LNCaP clone FGC (cell line): ENCODE data around the gene OR1E1.
"Not testable (repeated sequence)": the region's sequence is repeated elsewhere in the genome, so short reads cannot be mapped to it uniquely, and the experiment has no call there.

Source experiments
- DNase-seq: peaks from one replicate; pipeline ENCODE4 v3.0.0-alpha.2; 2011; ENCODE audit warnings: low read depth
- H3K4me3 ChIP-seq: 2 replicates; pipeline ENCODE4 v1.5.1; 2011; ENCODE audit warnings: mild to moderate bottlenecking, low read depth, low read length, control low read depth
- CTCF ChIP-seq: IDR thresholded peaks from 2 replicates; pipeline ENCODE4 v1.5.1; 2012; ENCODE audit warnings: mild to moderate bottlenecking; ENCODE audit not compliant: control insufficient read depth, insufficient read depth; ENCODE audit errors: extremely low read depth

Gene OR1E1

GRCh38 chr17:3415610-3416009 lies 17.4 kb upstream of the OR1E1 start:
- no peak overlapping the region for H3K4me3 ChIP-seq
- TF ChIP-seq CTCF = no peak
- no peak for DNase-seq

- DNase-seq, H3K4me3 ChIP-seq: not testable (repeated sequence)
Measured at GRCh38 chr17:3412216-3412615, 14.0 kb upstream of the OR1E1 start.

GRCh38 chr17:3411070-3411469 lies 12.9 kb upstream of the OR1E1 start, which contains the start of gene OR3A3:
Gene OR3A3 (plus strand): TSS chr17:3411370.
- H3K4me3 ChIP-seq = no peak within 1 kb of the TSS
- TF ChIP-seq CTCF = no peak
- DNase-seq = no peak

- not testable (repeated sequence) for H3K4me3 ChIP-seq, DNase-seq
Measured at GRCh38 chr17:3403856-3404255, 5.6 kb upstream of the OR1E1 start.

DNA sequence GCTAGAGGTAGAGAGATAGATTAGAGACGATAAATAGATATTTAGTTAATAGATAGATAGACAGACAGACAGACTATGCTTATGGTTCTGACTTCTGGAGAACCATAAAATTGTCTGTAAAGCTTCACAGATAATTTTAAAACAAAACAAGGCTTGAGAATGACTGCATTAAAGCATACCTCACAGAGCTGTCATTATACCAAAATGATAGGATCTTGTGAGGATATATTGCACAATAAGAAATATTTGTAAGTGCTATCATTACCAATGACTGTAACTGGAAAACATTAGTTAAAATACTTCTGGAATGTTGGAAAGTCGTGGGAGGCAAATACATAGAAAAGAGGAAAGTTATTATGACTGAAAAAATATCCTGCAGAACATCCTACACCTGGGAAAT lies 3.6 kb upstream of the OR1E1 start:
- TF ChIP-seq CTCF = no peak
- H3K4me3 ChIP-seq = no peak overlapping the region
- no peak for DNase-seq

- H3K4me3 ChIP-seq = no peak overlapping the region
- no peak for DNase-seq
- TF ChIP-seq CTCF = no peak
Measured at GRCh38 chr17:3400055-3400454, 1.8 kb upstream of the OR1E1 start.

GRCh38 chr17:3397801-3398200 lies 409 bp downstream of the OR1E1 start:
- not testable (repeated sequence) for DNase-seq

DNA sequence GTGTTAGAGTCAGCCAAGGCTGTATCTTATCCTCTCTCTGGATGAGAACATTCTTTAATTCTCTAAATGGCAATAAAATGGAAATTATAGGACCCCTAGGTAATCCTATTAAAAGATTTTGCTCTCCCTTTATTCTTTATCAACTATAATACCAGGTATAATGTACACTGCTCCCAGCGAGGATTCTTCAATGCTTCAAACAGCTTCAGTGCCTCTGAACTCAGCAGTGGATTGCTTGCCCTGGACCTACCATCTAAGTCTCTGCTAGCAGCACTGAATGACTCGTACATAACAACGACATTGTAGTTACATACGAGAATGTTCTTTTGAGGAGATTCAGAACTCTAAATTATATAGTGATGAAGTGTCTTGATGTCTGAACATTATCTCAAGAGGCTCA lies 8.4 kb downstream of the OR1E1 start:
- TF ChIP-seq CTCF = no peak
- no peak for DNase-seq
- H3K4me3 ChIP-seq = no peak overlapping the region

More at GRCh38 chr17:3397801-3398200, 409 bp downstream of the OR1E1 start:
- H3K4me3 ChIP-seq = not testable (repeated sequence)
